Stimulated activated CD4-positive, alpha-beta T cell treated with anti-CD3 and anti-CD28 coated beads, Interleukin-4, amount 100 ng/mL, for 48 hours (primary cell): ENCODE data around the gene AHCYL2.
"Not testable (repeated sequence)": the region's sequence is repeated elsewhere in the genome, so short reads cannot be mapped to it uniquely, and the experiment has no call there.

Experiments
- DNase-seq, 2 donors: peaks; one replicate each; pipeline ENCODE4 v3.0.0-alpha.2; 2020; ENCODE audit warnings: low read depth in 2 of 2

Gene AHCYL2

GRCh38 chr7:129244220-129244619 lies 19.4 kb downstream of the AHCYL2 start:
- DNase-seq: no peak

GRCh38 chr7:129245533-129245932 lies 20.7 kb downstream of the AHCYL2 start:
- no peak for DNase-seq

GRCh38 chr7:129247087-129247486 lies 22.3 kb downstream of the AHCYL2 start:
- no peak for DNase-seq

GRCh38 chr7:129252128-129252527 lies 27.3 kb downstream of the AHCYL2 start:
- no peak for DNase-seq

- DNase-seq: not testable (repeated sequence)
These were observed 27.8 kb downstream of the AHCYL2 start for GRCh38 chr7:129252603-129253002.

GRCh38 chr7:129255800-129256199 lies 31.0 kb downstream of the AHCYL2 start:
- DNase-seq: no peak

GRCh38 chr7:129256221-129256620 lies 31.4 kb downstream of the AHCYL2 start:
- no peak for DNase-seq

GRCh38 chr7:129257168-129257567 lies 32.3 kb downstream of the AHCYL2 start:
- DNase-seq: no peak

GRCh38 chr7:129258649-129259389 lies 34.0 kb downstream of the AHCYL2 start:
- DNase-seq: no peak

- no peak for DNase-seq
These were observed 37.5 kb downstream of the AHCYL2 start for GRCh38 chr7:129262324-129262723.

- DNase-seq: no peak
These were observed 38.3 kb downstream of the AHCYL2 start for GRCh38 chr7:129263168-129263567.

- DNase-seq: no peak
These were observed 39.7 kb downstream of the AHCYL2 start for GRCh38 chr7:129264534-129264933.

- DNase-seq: no peak
These were observed 40.5 kb downstream of the AHCYL2 start for GRCh38 chr7:129265328-129265727.

GRCh38 chr7:129266181-129266580 lies 41.4 kb downstream of the AHCYL2 start:
- DNase-seq: no peak

GRCh38 chr7:129270077-129270476 lies 45.2 kb downstream of the AHCYL2 start:
- DNase-seq: no peak

GRCh38 chr7:129271500-129272355 lies 46.9 kb downstream of the AHCYL2 start:
- peak; percentile 38 to 52 for DNase-seq

GRCh38 chr7:129273936-129274335 lies 49.1 kb downstream of the AHCYL2 start:
- DNase-seq: no peak

- DNase-seq: no peak
These were observed 52.8 kb downstream of the AHCYL2 start for GRCh38 chr7:129277629-129278028.

- no peak for DNase-seq
These were observed 53.9 kb downstream of the AHCYL2 start for GRCh38 chr7:129278688-129279087.

GRCh38 chr7:129279757-129280156 lies 54.9 kb downstream of the AHCYL2 start:
- DNase-seq: no peak

- no peak for DNase-seq
These were observed 56.3 kb downstream of the AHCYL2 start for GRCh38 chr7:129281163-129281562.

- no peak for DNase-seq
These were observed 58.0 kb downstream of the AHCYL2 start for GRCh38 chr7:129282865-129283264.

- no peak for DNase-seq
These were observed 59.1 kb downstream of the AHCYL2 start for GRCh38 chr7:129283936-129284335.
